Measurements from ENCODE around the gene PSEN1. TPM values are rescaled to one million over a fixed set of nuclear protein-coding genes. Genes with fewer than 3 reads are reported as not detected.

PSEN1 gene
- total RNA-seq, 1 experiment from 2014 or later, result 49.9 TPM

DNA sequence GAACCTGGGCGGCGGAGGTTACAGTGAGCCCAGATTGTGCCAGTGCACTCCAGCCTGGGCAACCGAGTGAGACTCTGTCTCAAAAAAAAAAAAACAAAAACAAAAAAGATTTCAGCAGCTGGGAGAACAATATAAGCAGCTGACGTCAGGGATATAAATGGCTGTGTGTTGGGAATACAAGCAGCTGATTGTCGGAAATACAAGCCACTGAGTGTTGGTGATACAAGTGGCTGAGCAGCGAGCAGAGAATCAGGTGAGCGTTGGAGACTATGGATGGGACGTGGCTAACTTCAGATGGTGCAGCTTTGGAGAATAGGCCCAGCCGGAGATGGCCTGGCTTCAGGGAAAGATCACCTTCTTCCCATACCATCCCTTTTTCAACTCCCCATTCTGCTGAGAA lies 32.0 kb downstream of the PSEN1 start:
- no peak overlapping the region; a peak in 1 of 5 replicates for H3K4me3 Mint-ChIP-seq
- Histone ChIP-seq H3K23ac (ENCODE audit: insufficient read length, low read depth, low read length) (no peak overlapping the region), H3K79me1 (ENCODE audit: insufficient read depth, low read depth, low read length, poor library complexity, severe bottlenecking) (no peaks in the 10 kb centered on the region), H2BK120ac (ENCODE audit: low read depth, low read length, poor library complexity, severe bottlenecking) (no peak overlapping the region), H3K27me3 (ENCODE audit: insufficient read depth, low read length) (no peaks in the 10 kb centered on the region), H2BK15ac (ENCODE audit: low read depth, low read length) (no peak overlapping the region), H4K91ac (ENCODE audit: insufficient read length, low read depth, low read length) (no peak overlapping the region), H2AFZ (ENCODE audit: low read length) (no peak overlapping the region), H4K5ac (ENCODE audit: insufficient read length, low read depth, low read length) (no peak overlapping the region), H3K9ac (ENCODE audit: extremely low read depth, insufficient read length, low read length) (no peak overlapping the region), H3K4me2 (ENCODE audit: insufficient read depth, insufficient read length, low read length) (no peak overlapping the region), H2BK12ac (ENCODE audit: insufficient read length, low read depth, low read length) (no peak overlapping the region), H3K27ac (ENCODE audit: insufficient read length, low read depth, low read length) (no peak overlapping the region), H3K23me2 (ENCODE audit: insufficient read length, low read depth, low read length, poor library complexity, severe bottlenecking) (no peaks in the 10 kb centered on the region), H3K18ac (ENCODE audit: insufficient read length, low read depth, low read length) (no peak overlapping the region), H2BK20ac (ENCODE audit: low read depth, low read length, poor library complexity, severe bottlenecking) (no peak overlapping the region), H3K4me1 (ENCODE audit: insufficient read depth, low read length) (no peaks in the 10 kb centered on the region; the same call in 1 of the 2 replicates), H2BK5ac (ENCODE audit: insufficient read length, low read length) (no peak overlapping the region), H3K79me2 (ENCODE audit: insufficient read depth, low read length) (no peaks in the 10 kb centered on the region), H3K9me3 (ENCODE audit: control insufficient read depth, low read depth, low read length) (no peaks in the 10 kb centered on the region), H3K56ac (ENCODE audit: insufficient read length, low read depth, low read length) (no peak overlapping the region), H3T11ph (ENCODE audit: low read length) (no peak overlapping the region), H3K4ac (ENCODE audit: low read depth, low read length) (no peak overlapping the region), H4K8ac (replicated peaks; ENCODE audit: insufficient read length, low read depth, low read length) (no peak overlapping the region), H3K14ac (ENCODE audit: insufficient read depth, low read length) (no peak overlapping the region), H4K20me1 (ENCODE audit: control insufficient read depth, insufficient read depth, insufficient read length) (no peaks in the 10 kb centered on the region), H2AK5ac (ENCODE audit: insufficient read length, low read length) (no peak overlapping the region)
- no CpG with 5 or more reads among the region's 9 CpGs for WGBS (ENCODE audit: extremely low coverage, insufficient read length, low lambda C conversion rate)
- H3K27me3 Mint-ChIP-seq (ENCODE audit: low read depth), result no peaks in the 10 kb centered on the region
- H3K4me1 Mint-ChIP-seq, result peaks cover 21% of the 10 kb centered on the region in 2 experiments
- H3K27ac Mint-ChIP-seq, result 0 out of 7 replicates have a peak overlapping the region, but pooled peaks of 1 of the 3 experiments have one; percentile 33
- DNase-seq, result no peak
- TF ChIP-seq, protein P1, sequence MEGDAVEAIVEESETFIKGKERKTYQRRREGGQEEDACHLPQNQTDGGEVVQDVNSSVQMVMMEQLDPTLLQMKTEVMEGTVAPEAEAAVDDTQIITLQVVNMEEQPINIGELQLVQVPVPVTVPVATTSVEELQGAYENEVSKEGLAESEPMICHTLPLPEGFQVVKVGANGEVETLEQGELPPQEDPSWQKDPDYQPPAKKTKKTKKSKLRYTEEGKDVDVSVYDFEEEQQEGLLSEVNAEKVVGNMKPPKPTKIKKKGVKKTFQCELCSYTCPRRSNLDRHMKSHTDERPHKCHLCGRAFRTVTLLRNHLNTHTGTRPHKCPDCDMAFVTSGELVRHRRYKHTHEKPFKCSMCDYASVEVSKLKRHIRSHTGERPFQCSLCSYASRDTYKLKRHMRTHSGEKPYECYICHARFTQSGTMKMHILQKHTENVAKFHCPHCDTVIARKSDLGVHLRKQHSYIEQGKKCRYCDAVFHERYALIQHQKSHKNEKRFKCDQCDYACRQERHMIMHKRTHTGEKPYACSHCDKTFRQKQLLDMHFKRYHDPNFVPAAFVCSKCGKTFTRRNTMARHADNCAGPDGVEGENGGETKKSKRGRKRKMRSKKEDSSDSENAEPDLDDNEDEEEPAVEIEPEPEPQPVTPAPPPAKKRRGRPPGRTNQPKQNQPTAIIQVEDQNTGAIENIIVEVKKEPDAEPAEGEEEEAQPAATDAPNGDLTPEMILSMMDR (conservative IDR thresholded peaks at IDR 0.05), result no peak
- H3K36me3 Mint-ChIP-seq (ENCODE audit: insufficient read depth in 1 of 3, low read depth in 3 of 3), result peaks cover 8 to 52% (median 45%) of the 10 kb centered on the region in 3 experiments; a peak in 6 of 7 replicates
- H3K9me3 Mint-ChIP-seq, result no peaks in the 10 kb centered on the region
